HepG2 (cell line): ENCODE data around the gene CDK6. TPM values are rescaled to one million over a fixed set of nuclear protein-coding genes. Genes with fewer than 3 reads are reported as not detected.

Experiments
- ATAC-seq: fragments of 200-7000 bp; cut with Tn5 transposase; 3 replicates; pipeline ENCODE4 v1.9.1; 2020; ENCODE audit warnings: mild to moderate bottlenecking, moderate library complexity
- BruUV-seq: library from RNA; stranded (reverse); fragments of 400-500 nt; replicated peaks from 2 replicates; lab custom pipeline; 2021; lab: Mats Ljungman, UMichigan
- CTCF ChIA-PET: fragments of 300-600 bp; formaldehyde crosslinking; extraction: SDS; loops from one replicate; lab custom pipeline; 2021; ENCODE audit warnings: low total read pairs, inconsistent platforms, low intra/inter-chr PET ratio; lab: Yijun Ruan, JAX
- POLR2A ChIA-PET: fragments of 350-600 bp; sonication (Branson Sonifier 250); formaldehyde crosslinking; loops from one replicate; lab custom pipeline; 2020; ENCODE audit warnings: antibody characterized with exemption, inconsistent platforms; lab: Yijun Ruan, JAX
- DNase-seq: peaks from one replicate; pipeline ENCODE4 v3.0.0-alpha.2; 2015; ENCODE audit warnings: low spot score
- FAIRE-seq: peaks from 3 replicates; lab custom pipeline; 2011; peaks lifted over from hg19 to GRCh38; lab: Jason Lieb, UNC
- H2AFZ ChIP-seq: one replicate; pipeline ENCODE4 v1.6.1; 2011; ENCODE audit warnings: low read length, inconsistent platforms
- H3K27ac ChIP-seq: fragments of 300-600 bp; 3 replicates; pipeline ENCODE4 v1.8.0; 2011; ENCODE audit warnings: mixed run types, mild to moderate bottlenecking, mixed read lengths, low read length, inconsistent platforms; ENCODE audit not compliant: insufficient read depth; ENCODE audit errors: extremely low read length
- H3K27me3 ChIP-seq, 2 experiments: fragments of 200-600 bp in 1 of 2; 2 replicates in 1 of 2; 3 replicates in 1 of 2; pipeline versions ENCODE4 v1.6.0 to v1.8.0; 2011; ENCODE audit warnings: low read length in 2 of 2, mild to moderate bottlenecking in 2 of 2, moderate library complexity in 2 of 2, inconsistent platforms in 1 of 2; ENCODE audit not compliant: insufficient read depth in 2 of 2, control insufficient read depth in 1 of 2
- H3K36me3 ChIP-seq, 2 experiments: fragments of 200-600 bp in 1 of 2; replicated peaks in 1 of 2; 2 replicates in 1 of 2; 3 replicates in 1 of 2; pipeline versions ENCODE4 v1.5.1 to v1.8.0; 2011; ENCODE audit warnings: low read length in 2 of 2, inconsistent platforms in 1 of 2; ENCODE audit not compliant: insufficient read depth in 2 of 2, control insufficient read depth in 1 of 2
- H3K4me1 ChIP-seq: 2 replicates; pipeline ENCODE4 v1.5.1; 2012; ENCODE audit warnings: low read length, inconsistent platforms; ENCODE audit not compliant: insufficient read depth
- H3K4me2 ChIP-seq: 2 replicates; pipeline ENCODE4 v1.6.0; 2011; ENCODE audit warnings: low read depth, low read length, inconsistent platforms
- H3K4me3 ChIP-seq, 3 experiments: fragments of 200-600 bp in 1 of 3; sonication (generic), shearing (Covaris generic) in 1 of 3; replicated peaks in 1 of 3; 2 replicates each; pipeline ENCODE4 v1.5.1; 2011 to 2016; ENCODE audit warnings: low read length in 3 of 3, inconsistent platforms in 2 of 3, low read depth in 2 of 3, mild to moderate bottlenecking in 2 of 3, control low read depth in 1 of 3, mixed read lengths in 1 of 3; ENCODE audit not compliant: insufficient read depth in 1 of 3
- H3K79me2 ChIP-seq: one replicate; pipeline ENCODE4 v1.6.1; 2011; ENCODE audit warnings: low read length, inconsistent platforms; ENCODE audit not compliant: insufficient read depth
- H3K9ac ChIP-seq: 2 replicates; pipeline ENCODE4 v1.6.0; 2011; ENCODE audit warnings: mild to moderate bottlenecking, low read depth, low read length, inconsistent platforms; ENCODE audit not compliant: insufficient read depth
- H3K9me3 ChIP-seq: 2 replicates; pipeline ENCODE4 v1.5.1; 2012; ENCODE audit warnings: mild to moderate bottlenecking, low read length
- H4K20me1 ChIP-seq: 2 replicates; pipeline ENCODE4 v1.6.0; 2011; ENCODE audit warnings: inconsistent platforms, mild to moderate bottlenecking, low read length, moderate library complexity; ENCODE audit not compliant: insufficient read depth
- ELF3 ChIP-seq: IDR thresholded peaks from 2 replicates; pipeline ENCODE4 v1.6.1; 2016; ENCODE audit warnings: missing genetic modification reagents, missing compliant biosample characterization
- RARA ChIP-seq: IDR thresholded peaks from 2 replicates; pipeline ENCODE4 v1.6.1; 2016; ENCODE audit warnings: missing genetic modification reagents, missing compliant biosample characterization
- RBM22 ChIP-seq: fragments of 200-400 bp; formaldehyde crosslinking; optimal IDR thresholded peaks from 2 replicates; pipeline ENCODE3; 2017; ENCODE audit warnings: mild to moderate bottlenecking, low read length, moderate library complexity
- ZNF790 ChIP-seq: sonication (generic); formaldehyde crosslinking; IDR thresholded peaks from 2 replicates; pipeline ENCODE4 v1.8.0; 2022; ENCODE audit warnings: missing genetic modification reagents, mild to moderate bottlenecking, borderline replicate concordance
- WGBS: methylation state at CpG from one replicate; pipeline ENCODE4 v1.1.6; 2017; ENCODE audit warnings: low lambda C conversion rate; 5-methylcytosine and 5-hydroxymethylcytosine counted together
- in situ Hi-C: cut with HindIII; loops from 2 replicates; pipeline ENCODE4 v1.10.0; 2017; ENCODE audit warnings: low pct_unique_long_range_greater_than_20kb; ENCODE audit not compliant: extremely low pct_ligation_motif_present
- intact Hi-C: fragments of 100-400 bp; cut with micrococcal nuclease; formaldehyde crosslinking; loops from one replicate; pipeline ENCODE4 v1.10.0; 2022; ENCODE audit not compliant: unreplicated experiment
- polyA plus RNA-seq, 8 experiments: library from polyadenylated mRNA; depleted of rRNA in 3 of 8; stranded (reverse) in 7 of 8; unstranded in 1 of 8; fragments of >200 nt; fragmentation: Illumina TruSeq in 4 of 8; extraction: Trizol in 4 of 8; gene quantifications; 2 replicates each; pipeline versions ENCODE4 v1.2.1 to v1.2.3, GENCODE V29; 2011 to 2016; ENCODE audit warnings: low read depth in 4 of 8, missing spikeins in 1 of 8, mixed read lengths in 1 of 8; ENCODE audit not compliant: insufficient read depth in 1 of 8
- total RNA-seq, 5 experiments: library from RNA; depleted of rRNA; stranded (reverse); fragments of >200 nt; fragmentation: Illumina TruSeq; extraction: Trizol; gene quantifications; 2 replicates each; pipeline ENCODE4 v1.2.3, GENCODE V29; 2016; ENCODE audit warnings: low read depth in 1 of 5
- TF ChIP-seq, protein P1 (sequence below): sonication (generic); formaldehyde crosslinking; IDR thresholded peaks from 2 replicates; pipeline ENCODE4 v1.4.0; 2020; ENCODE audit warnings: missing genetic modification reagents, borderline replicate concordance

The CDK6 gene
- total and polyA plus RNA-seq, 2 of the 13 experiments (the other 11 are each of a cell fraction or from before 2014, with no cell fraction given): 34.6 to 90.8 TPM

DNA sequence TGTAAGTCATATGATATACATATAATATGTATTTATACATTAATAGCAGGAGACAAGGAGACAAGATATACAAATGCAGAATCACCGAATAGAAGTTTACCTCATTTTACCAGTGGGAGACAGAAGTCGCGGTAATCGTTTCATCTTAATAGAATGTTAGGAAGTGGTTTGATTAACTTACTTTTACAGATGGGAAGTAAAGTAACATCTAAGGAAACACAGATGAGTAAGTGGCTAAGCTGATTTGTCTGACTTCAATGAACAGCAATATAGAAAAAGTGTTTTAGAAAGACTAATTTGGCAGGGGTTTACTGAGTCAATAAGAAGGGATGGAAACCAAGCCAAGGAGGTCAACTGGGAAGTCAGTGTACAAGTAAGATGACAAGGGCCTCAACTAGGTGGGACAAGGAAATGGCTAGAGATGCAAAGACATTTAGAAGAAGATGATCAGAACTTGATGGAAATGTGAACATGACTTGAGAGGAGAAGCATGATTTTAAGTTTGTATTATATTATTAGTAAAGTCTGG, 210.0 kb downstream of the CDK6 start:
- no peak overlapping the region for H3K4me2 ChIP-seq
- intact Hi-C loops: no loop called here
- ChIA-PET CTCF (no interaction called here), POLR2A (no interaction called here)
- ATAC-seq: no peak
- in situ Hi-C loops: loop anchor here (10.0 kb wide), 1 partner anchor 428 kb away; no protein-coding TSS in a partner anchor
- H3K4me1 ChIP-seq: no peaks in the 10 kb centered on the region
- H4K20me1 ChIP-seq: no peaks in the 10 kb centered on the region
- no peaks in the 10 kb centered on the region for H3K9me3 ChIP-seq
- H3K79me2 ChIP-seq: peaks cover 8% of the 10 kb centered on the region
- no peaks in the 10 kb centered on the region for H3K27me3 ChIP-seq
- BruUV-seq: no TSS peak
- H3K36me3 ChIP-seq: peaks cover 7 to 64% of the 10 kb centered on the region in 2 experiments
- WGBS: over 99% methylated on average over 4 of the region's 4 CpGs
- H2AFZ ChIP-seq: no peak overlapping the region
- TF ChIP-seq, protein P1, sequence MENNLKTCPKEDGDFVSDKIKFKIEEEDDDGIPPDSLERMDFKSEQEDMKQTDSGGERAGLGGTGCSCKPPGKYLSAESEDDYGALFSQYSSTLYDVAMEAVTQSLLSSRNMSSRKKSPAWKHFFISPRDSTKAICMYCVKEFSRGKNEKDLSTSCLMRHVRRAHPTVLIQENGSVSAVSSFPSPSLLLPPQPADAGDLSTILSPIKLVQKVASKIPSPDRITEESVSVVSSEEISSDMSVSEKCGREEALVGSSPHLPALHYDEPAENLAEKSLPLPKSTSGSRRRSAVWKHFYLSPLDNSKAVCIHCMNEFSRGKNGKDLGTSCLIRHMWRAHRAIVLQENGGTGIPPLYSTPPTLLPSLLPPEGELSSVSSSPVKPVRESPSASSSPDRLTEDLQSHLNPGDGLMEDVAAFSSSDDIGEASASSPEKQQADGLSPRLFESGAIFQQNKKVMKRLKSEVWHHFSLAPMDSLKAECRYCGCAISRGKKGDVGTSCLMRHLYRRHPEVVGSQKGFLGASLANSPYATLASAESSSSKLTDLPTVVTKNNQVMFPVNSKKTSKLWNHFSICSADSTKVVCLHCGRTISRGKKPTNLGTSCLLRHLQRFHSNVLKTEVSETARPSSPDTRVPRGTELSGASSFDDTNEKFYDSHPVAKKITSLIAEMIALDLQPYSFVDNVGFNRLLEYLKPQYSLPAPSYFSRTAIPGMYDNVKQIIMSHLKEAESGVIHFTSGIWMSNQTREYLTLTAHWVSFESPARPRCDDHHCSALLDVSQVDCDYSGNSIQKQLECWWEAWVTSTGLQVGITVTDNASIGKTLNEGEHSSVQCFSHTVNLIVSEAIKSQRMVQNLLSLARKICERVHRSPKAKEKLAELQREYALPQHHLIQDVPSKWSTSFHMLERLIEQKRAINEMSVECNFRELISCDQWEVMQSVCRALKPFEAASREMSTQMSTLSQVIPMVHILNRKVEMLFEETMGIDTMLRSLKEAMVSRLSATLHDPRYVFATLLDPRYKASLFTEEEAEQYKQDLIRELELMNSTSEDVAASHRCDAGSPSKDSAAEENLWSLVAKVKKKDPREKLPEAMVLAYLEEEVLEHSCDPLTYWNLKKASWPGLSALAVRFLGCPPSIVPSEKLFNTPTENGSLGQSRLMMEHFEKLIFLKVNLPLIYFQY: no peak
- peak; percentile 22 for TF ChIP-seq RBM22
- TF ChIP-seq, all 625 proteins: peak for 1
- DNase-seq (no peak), FAIRE-seq (no peak)
- H3K4me3 ChIP-seq: no peak overlapping the region
- H3K9ac ChIP-seq: no peak overlapping the region
- no peak overlapping the region for H3K27ac ChIP-seq

DNA sequence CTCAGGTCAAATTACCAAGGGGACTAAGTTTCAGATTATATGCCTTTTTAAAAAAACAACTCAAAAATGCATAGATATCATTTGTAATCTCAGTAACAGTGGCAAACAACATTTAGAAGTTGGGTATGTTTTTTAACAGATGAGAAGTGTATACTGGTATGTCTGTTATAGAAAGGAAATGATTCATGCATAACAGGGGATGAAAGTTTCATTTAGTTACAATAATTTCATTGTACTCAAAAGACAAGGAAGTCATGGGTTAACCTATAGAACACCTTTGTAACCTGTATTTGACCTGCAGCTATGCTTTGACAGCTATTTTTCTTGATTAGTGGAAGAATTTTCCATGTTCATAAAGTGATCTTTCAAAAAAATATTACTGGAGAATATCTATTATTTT, 210.8 kb downstream of the CDK6 start:
- BruUV-seq: no TSS peak
- POLR2A ChIA-PET: no interaction called here

More for the DNA sequence above, 210.8 kb downstream of the CDK6 start:
- CTCF ChIA-PET: no interaction called here
- DNase-seq: no peak
- Histone ChIP-seq H3K79me2 (peaks cover 3% of the 10 kb centered on the region), H3K27ac (no peak overlapping the region), H3K4me2 (no peak overlapping the region), H3K36me3 (peaks cover 11 to 64% of the 10 kb centered on the region in 2 experiments), H3K4me3 (no peak overlapping the region), H3K27me3 (no peaks in the 10 kb centered on the region), H3K9ac (no peak overlapping the region), H4K20me1 (peaks cover 3% of the 10 kb centered on the region; the same call in 1 of the 2 replicates), H3K4me1 (no peaks in the 10 kb centered on the region), H2AFZ (no peak overlapping the region), H3K9me3 (no peaks in the 10 kb centered on the region)
- ATAC-seq: no peak
- TF ChIP-seq ZNF790 (CRISPR knock-in tag) (no peak), RARA (CRISPR knock-in tag) (peak; percentile 44; the same call in 1 of the 2 replicates), ELF3 (CRISPR knock-in tag) (0 out of 2 replicates have a peak, but pooled peaks have one; percentile 26)
- no peak for FAIRE-seq
- intact Hi-C loops: no loop called here
- in situ Hi-C loops: loop anchor here (10.0 kb wide), 1 partner anchor 429 kb away; no protein-coding TSS in a partner anchor
